SK-N-SH (cell line): ENCODE data around the gene MED6.

Experiments used
- GABPA ChIP-seq: IDR thresholded peaks from 2 replicates; pipeline ENCODE4 v1.4.0; 2012; ENCODE audit warnings: low read depth, mild to moderate bottlenecking
- TAF1 ChIP-seq: IDR thresholded peaks from 2 replicates; pipeline ENCODE4 v1.6.1; 2012; ENCODE audit warnings: low read depth, mild to moderate bottlenecking, low read length, moderate library complexity, borderline replicate concordance

- TF ChIP-seq TAF1: no peak
- TF ChIP-seq GABPA: no peak
These were observed 21.8 kb upstream of the MED6 start for GRCh38 chr14:70622111-70622712.
